Fibroblast of skin of left quadriceps (primary cell): ENCODE measurements around the gene PDE3A.

ENCODE experiments used
- DNase-seq, 2 experiments: peaks; one replicate each; pipeline ENCODE4 v3.0.0-alpha.2; 2013; ENCODE audit warnings: low read depth in 2 of 2

The PDE3A gene

DNA sequence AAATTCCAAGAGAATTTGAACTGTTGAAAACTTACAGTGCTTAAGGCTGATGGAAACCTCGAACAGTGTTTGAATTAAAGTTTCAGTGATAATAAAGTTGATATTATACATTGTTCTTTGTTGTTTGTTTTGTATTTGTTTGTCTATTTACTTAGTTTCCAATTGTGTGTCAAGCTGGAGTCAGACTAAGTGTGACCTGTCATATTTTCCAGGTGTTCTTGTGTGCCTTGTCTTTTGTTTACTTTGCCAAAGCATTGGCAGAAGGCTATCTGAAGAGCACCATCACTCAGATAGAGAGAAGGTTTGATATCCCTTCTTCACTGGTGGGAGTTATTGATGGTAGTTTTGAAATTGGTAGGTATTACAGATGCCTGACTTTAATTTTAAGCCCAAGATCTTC is 332.8 kb downstream of the PDE3A start:
- DNase-seq, result no peak

DNA sequence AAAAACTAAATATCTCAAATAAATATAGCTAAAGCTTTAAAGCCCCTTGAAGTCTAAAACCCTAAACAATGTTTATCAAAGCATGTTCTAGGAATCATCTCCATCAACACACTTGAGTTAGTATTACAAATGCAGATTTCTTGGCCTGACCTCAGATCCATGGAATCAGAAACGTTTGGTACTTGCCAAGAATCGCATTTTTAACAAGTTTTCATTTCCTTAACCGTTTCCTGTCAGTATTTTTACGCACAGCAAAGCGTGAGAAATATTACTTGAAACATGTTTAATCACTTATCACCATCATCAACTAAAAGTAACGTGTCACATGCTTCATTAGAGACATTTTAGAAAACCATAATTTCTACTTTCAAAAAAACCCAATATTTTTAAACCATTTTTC is 336.5 kb downstream of the PDE3A start:
- no peak for DNase-seq

DNA sequence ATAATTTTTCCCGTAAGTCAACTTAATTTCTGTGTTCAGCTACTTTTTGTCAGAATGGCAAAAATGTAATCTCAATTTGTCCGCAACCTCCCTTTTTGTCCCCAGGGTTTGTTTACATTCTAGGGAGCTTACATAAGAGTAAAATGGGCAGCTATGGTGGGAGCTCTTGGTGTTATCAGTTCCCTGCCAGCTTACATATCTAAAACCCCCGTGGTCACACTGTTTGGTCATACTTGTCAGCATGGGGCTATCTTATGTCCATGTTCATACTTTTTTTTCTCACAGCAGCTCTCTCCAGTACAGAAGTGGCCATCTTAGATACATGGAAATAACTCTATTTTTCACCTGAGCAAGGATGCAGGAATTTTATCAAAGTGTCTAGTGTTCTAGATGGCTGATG is 343.5 kb downstream of the PDE3A start:
- no peak for DNase-seq

DNA sequence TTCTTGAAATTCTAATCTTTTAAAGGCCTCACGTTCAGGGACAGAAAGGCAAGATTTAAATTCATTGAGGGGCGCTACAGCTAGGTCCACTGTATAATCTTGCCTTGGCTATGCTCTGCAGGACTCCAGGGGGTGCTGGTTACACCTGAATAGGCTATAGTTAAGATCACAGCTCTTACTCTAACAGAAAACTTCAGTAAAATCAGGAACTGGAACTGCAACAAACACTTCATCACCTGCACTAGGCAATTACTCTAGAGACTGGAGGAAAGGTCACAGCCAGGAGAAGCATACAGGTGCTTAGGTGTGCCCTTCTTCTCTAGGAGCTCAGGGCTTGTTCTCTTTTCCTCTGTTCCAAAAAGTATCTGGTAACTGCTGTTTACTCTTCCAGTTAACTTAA is 347.7 kb downstream of the PDE3A start:
- DNase-seq, result no peak

DNA sequence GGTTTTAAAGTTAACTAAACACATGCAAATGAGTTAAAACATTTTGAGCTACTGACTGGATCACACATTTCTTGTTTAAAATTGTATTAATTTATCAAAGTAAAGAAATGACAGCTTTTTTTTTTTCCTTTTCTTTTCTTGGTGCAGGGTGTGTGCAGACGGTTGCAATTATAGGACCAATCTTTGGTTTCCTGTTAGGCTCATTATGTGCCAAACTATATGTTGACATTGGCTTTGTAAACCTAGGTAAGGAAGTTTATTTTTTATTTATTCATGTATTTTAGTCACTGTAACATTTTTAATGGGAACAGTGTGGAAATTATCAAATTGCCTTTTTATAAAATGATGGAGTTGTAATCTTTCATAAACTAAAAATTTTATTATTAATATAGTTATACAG is 348.6 kb downstream of the PDE3A start:
- no peak for DNase-seq

DNA sequence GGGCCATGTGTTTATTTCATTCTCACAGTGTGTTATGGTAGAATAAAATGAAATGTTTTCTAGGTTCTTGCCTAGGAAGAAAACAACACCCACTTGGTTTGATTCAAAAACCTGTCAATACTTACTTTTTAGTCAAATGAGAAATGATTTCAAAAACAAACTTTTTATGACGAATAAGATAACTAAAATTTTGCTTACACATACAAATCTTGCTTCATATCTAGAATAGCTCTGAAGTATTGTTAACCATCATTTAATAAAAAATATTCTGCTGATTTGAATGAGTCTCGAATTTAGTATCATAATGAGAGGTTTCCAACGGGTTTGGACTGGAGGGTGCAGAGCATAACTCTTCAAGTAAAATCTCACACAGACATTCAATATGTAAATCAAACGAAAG is 350.0 kb downstream of the PDE3A start:
- DNase-seq, result no peak

DNA sequence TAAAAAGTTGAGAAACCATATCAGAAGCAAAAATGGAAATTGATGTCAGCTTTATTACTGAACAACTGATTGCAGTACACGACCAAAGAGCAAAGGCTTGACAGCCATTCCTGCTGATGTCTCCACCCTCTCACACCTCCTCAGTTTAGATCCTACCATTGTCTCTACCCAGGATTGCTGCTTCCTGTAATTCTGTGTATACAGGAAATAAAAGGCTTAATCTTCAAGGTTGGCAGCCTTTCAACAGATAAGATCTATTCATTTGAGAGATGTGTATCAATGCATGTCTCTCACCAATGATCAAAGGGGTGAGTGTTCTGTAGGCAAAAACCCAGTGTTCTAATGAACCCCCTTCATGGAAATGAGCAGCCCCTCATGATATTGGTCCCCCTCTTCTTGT is 353.8 kb downstream of the PDE3A start:
- DNase-seq, result no peak

DNA sequence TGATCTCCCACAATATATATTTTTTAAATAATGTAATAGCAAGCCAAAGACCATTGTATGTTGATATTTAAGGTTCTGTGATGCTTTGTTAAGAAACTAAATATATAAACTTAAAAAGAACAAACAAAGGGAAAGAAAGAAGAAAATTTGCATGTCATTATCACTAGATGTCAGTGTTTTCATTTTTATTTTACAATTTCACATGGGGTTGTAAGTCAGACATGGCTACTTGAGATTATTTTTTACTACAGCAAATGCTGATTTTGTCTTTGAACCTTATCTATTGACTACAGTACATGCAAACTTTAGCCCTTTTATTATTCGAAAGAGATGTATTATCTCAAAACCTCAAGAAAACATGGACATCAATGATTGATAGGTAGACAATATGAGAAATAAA is 362.9 kb downstream of the PDE3A start:
- no peak for DNase-seq
